Mucosa of descending colon (tissue), 3 donors: ENCODE results near the gene DQX1. TPM values are rescaled to one million over a fixed set of nuclear protein-coding genes. Genes with fewer than 3 reads are reported as not detected.
"Not testable (repeated sequence)": the region's sequence is repeated elsewhere in the genome, so short reads cannot be mapped to it uniquely, and the experiment has no call there.

ENCODE experiments used
- ATAC-seq: fragments of 200-7000 bp; cut with Tn5 transposase; one replicate; pipeline ENCODE4 v1.9.1; 2020; ENCODE audit warnings: mild to moderate bottlenecking, moderate library complexity
- DNase-seq, 3 donors: peaks; one replicate each; pipeline ENCODE4 v3.0.0-alpha.2; 2020
- H3K36me3 ChIP-seq: fragments of 200-600 bp; one replicate; pipeline ENCODE4 v1.8.0; 2021; ENCODE audit warnings: low read depth, mild to moderate bottlenecking
- H3K4me1 ChIP-seq: fragments of 200-600 bp; one replicate; pipeline ENCODE4 v1.8.0; 2021; ENCODE audit warnings: low read depth, mild to moderate bottlenecking
- H3K4me3 ChIP-seq: fragments of 200-600 bp; one replicate; pipeline ENCODE4 v1.8.0; 2021; ENCODE audit warnings: mild to moderate bottlenecking
- H3K9me3 ChIP-seq: fragments of 200-600 bp; one replicate; pipeline ENCODE4 v1.8.0; 2021; ENCODE audit warnings: mild to moderate bottlenecking
- CTCF ChIP-seq: fragments of 200-600 bp; IDR thresholded peaks from one replicate; pipeline ENCODE4 v1.8.0; 2022; ENCODE audit warnings: antibody characterized with exemption, mild to moderate bottlenecking
- intact Hi-C, 2 donors: fragments of 100-400 bp; cut with DNase I in 1 of 2; cut with micrococcal nuclease in 1 of 2; formaldehyde crosslinking; loops; one replicate each; pipeline versions ENCODE4 v1.11.0 to v1.11.1; 2022; cut with DNase I, micrococcal nuclease
- total RNA-seq, 3 donors: library from RNA; stranded (reverse); fragmentation: NEBNext Ultra II Directional in 2 of 3; extraction: Animal tissue kit (Norgen Biotek cat#: 25700) in 2 of 3; gene quantifications; one replicate each; pipeline versions ENCODE4 v1.2.1 to v1.2.4, GENCODE V29; 2021 to 2023
- donor health status: DM: no; HTN: no; CAD: no; lungs with moderate emphysema.
- donor health status: DM: no; HTN: no; CAD: no.
- donor health status: DM: no; HTN: yes; CAD: no.

The DQX1 gene
- total RNA-seq, 3 donors from 2014 or later, result 17.9 to 58.3 (median 22.2) TPM

- no peak for ATAC-seq
- DNase-seq, result peak in 2 of 3 donors; percentile 13 to 39
- Histone ChIP-seq H3K36me3 (no peaks in the 10 kb centered on the region), H3K4me1 (no peaks in the 10 kb centered on the region), H3K4me3 (no peak overlapping the region), H3K9me3 (no peaks in the 10 kb centered on the region)
- no peak for TF ChIP-seq CTCF
- intact Hi-C loops, result loop anchor here in 1 of 2 donors (10.0 kb wide), 1 partner anchor 45 kb away; no protein-coding TSS in a partner anchor
Observed at GRCh38 chr2:74489906-74490305, 36.1 kb downstream of the DQX1 start.

DNA sequence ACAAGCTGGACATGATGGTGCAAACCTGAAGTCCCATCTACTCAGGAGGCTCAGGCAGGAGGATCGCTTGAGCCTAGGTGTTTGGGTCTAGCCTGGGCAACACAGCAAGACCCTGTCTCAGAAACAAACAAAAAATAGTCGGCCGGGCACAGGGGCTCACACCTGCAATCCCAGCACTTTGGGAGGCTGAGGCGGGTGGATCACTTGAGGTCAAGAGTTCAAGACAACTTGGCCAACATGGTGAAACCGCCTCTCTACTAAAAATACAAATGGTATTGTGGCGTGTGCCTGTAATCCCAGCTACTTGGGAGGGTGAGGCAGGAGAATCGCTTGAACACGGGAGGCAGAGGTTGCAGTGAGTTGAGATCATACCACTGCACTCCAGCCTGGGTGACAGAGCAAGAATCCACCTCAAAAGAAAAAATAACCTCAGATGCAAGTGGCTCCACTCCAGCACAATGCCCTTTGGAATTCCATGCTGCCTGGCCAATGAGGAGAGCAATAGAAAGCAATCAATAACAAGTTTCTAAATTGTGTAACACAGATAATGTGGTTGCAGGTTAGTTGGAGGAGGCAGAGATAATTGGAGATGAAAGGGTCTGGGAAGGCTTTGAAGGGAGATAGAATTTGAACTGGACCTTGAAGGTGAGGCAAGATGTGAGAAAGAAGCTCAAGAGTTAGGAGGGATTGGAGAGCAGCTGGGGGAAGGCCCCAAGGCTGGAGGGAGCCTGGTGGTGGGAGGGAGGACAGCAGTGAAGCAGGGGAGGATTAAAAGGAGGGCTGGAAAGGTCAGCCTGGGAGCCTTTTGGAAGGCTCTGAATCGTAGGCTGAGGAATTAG lies 37.2 kb downstream of the DQX1 start:
- ATAC-seq (no peak), DNase-seq (peak in 2 of 3 donors; percentile 4 to 11)
- Histone ChIP-seq H3K9me3 (no peaks in the 10 kb centered on the region), H3K4me1 (peaks cover under 1% of the 10 kb centered on the region), H3K36me3 (no peaks in the 10 kb centered on the region), H3K4me3 (no peak overlapping the region)
- no peak for TF ChIP-seq CTCF
- intact Hi-C loops, result loop anchor here in 1 of 2 donors (10.0 kb wide), 1 partner anchor 46 kb away; no protein-coding TSS in a partner anchor

DNA sequence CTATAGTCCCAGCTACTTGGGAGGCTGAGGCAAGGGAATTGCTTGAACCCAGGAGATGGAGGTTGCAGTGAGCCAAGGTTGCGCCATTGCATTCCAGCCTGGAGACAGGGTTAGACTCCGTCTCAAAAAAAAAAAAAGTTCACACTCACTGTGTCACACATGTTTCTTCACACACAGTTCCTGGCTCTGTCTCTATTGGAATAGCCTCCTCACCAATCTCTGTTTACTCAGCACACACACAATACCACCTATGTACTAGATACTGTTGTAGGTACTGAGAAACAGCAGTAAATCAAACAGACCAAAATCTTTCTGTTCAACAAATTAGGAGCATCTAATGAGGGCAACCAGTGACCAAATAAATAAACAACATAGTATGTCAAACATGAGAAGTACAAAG lies 39.9 kb downstream of the DQX1 start:
- Histone ChIP-seq H3K36me3 (peaks cover 5% of the 10 kb centered on the region), H3K4me3 (no peak overlapping the region), H3K4me1 (peaks cover 13% of the 10 kb centered on the region), H3K9me3 (no peaks in the 10 kb centered on the region)
- intact Hi-C loops, result loop anchor here in 1 of 2 donors (10.0 kb wide), 1 partner anchor 49 kb away; no protein-coding TSS in a partner anchor
- no peak for ATAC-seq
- TF ChIP-seq CTCF, result no peak
- no peak for DNase-seq

DNA sequence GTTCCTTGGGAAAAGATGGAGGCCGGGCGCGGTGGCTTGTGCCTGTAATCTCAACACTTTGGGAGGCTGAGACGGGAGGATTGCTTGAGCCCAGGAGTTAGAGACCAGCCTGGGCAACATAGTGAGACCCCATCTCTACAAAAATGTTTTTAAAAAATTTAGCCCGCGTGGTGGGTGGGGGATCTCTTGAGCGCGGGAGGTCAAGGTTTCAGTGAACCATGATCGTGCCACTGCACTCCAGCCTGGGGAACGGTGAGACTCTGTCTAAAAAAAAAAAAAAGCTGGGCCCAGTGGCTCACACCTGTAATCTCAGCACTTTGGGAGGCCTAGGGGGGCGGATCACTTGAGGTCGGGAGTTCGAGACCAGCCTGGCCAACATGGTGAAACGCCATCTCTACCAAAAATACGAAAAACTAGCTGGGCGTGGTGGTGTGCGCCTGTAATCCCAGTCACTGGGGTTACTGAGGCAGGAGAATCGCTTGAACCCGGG lies 42.3 kb downstream of the DQX1 start:
- peak in 2 of 3 donors; percentile 23 to 31 for DNase-seq
- not testable (repeated sequence) for H3K4me3 ChIP-seq, H3K9me3 ChIP-seq, ATAC-seq, H3K36me3 ChIP-seq
- intact Hi-C loops, result loop anchor here (1.0 to 10.0 kb wide), 3 partner anchors 51 to 104 kb away; no protein-coding TSS in a partner anchor
- H3K4me1 ChIP-seq, result peaks cover 20% of the 10 kb centered on the region

DNA sequence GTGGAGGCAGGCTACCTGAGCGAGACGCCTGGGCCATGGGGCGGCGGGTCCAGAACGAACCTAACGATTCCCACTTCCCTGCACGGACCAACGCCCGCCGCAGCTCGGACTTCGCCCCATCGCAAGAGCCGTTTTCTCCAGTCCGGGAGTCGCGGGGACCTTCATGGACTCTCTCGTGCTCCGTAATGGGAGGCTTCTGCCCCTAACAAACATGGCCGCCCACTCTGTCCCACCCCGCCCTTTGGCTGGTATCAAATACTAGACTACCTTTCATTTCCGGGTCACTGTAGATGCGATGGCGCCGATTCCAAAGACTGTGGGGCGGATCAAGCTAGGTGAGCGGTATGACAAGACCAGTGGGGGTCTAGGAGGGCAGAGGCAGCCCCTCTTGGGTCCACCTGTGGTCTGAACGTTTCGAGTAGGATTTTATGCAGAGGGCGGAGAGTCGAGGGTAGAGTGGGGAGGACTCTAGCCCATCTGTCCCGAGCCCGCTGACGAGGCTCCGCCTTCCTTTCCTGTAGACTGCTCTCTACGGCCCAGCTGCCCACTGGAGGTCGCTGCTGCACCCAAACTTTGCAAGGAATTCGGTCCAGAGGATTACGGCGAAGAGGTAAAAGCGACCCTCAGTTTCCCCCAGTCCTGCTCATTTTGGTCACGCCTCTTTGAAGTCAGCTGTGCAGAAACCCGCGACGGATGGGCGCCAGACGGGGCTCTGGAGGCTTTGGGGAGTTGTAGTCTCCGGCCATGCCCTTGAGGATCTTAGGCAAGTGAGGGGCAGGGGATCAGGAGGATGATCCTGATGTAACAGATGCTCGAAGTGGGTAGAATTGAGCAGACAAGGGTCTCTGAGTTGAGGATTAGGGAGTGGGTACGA lies 43.0 kb downstream of the DQX1 start, which contains the start of the genes CCDC142 and TTC31:
CCDC142 (minus strand) TSS at position 198 of the 874 bp plus-strand sequence; CDS start at position 37, 161 bp downstream.
TTC31 (plus strand) TSS at position 281 of the 874 bp plus-strand sequence; CDS start at position 296, 15 bp downstream.
- peak within 1 kb of the TSS; percentile 38 for H3K4me3 ChIP-seq
- no peaks in the 10 kb centered on the region for H3K9me3 ChIP-seq
- H3K4me1 ChIP-seq, result peaks cover 20% of the 10 kb centered on the region
- intact Hi-C loops, result loop anchor here (1.0 to 10.0 kb wide), 3 partner anchors 52 to 104 kb away; no protein-coding TSS in a partner anchor
- H3K36me3 ChIP-seq, result peaks cover 5% of the 10 kb centered on the region
- TF ChIP-seq CTCF, result peak; percentile 73
- peak; percentile 96 to 98 (median 97) for DNase-seq
- ATAC-seq, result peak; percentile 96
